NCI-H526 (cell line): ENCODE data around the gene CUL4A.
A peak's percentile ranks its signal among the peaks of the same experiment; 100 is the strongest.

Source experiments
- DNase-seq, 2 experiments: peaks; one replicate each; lab custom pipeline; 2025; lab: John Stamatoyannopoulos, UW

Gene CUL4A

GRCh38 chr13:113179374-113180230 lies 29.8 kb upstream of the CUL4A start:
- no peak for DNase-seq

DNA sequence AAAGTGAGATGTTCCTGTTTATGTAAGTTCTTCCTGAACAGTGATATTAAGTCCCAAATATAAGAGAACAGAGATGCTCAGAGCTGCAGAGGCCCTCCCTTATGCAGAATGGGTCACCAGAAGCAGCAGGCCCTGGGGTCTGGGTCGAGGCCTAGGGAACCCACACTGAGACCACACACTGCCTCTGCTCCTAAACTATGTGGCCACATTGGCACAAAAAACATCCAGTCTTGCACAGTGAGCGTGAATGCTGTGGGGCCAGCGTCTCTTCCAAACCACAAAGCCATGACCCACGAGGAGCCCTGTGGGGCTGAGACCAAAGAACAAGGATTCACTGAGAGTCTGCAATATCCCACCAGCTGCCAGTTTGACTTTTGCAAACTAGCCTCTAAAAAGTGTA lies 27.4 kb upstream of the CUL4A start:
- DNase-seq = no peak

DNA sequence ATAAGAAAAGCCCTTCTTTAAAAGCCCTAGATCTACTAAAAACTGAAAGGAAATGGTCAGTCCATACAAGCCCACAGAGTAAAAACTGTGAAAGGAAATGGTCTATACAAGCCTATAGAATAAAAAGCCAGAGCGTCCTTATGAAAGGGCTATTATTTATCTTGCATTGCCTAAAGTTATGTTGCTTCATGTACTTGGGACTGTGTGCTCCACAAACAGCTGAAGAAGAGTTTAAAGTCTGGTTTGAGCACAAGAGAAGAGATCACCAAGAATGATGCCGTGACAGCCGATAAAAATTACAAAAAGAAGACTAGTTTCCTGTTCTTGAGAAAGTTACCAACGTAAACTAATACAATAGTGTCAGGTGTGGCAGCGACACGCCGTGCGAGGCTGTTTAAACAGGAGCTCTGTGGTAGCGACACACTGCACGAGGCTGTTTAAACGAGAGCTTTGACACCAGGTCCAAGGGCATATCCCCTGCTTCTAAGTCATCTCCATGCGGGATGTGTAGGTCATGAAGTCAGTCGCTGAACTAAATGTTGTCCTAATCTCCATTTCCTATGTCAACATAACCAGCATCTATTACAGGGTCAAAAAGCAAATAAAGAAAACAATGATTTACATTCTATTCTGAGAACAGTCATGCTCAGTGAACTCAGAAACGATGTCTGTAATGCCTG lies 25.8 kb upstream of the CUL4A start:
- DNase-seq = peak in 1 of 2 experiments; percentile 10

DNA sequence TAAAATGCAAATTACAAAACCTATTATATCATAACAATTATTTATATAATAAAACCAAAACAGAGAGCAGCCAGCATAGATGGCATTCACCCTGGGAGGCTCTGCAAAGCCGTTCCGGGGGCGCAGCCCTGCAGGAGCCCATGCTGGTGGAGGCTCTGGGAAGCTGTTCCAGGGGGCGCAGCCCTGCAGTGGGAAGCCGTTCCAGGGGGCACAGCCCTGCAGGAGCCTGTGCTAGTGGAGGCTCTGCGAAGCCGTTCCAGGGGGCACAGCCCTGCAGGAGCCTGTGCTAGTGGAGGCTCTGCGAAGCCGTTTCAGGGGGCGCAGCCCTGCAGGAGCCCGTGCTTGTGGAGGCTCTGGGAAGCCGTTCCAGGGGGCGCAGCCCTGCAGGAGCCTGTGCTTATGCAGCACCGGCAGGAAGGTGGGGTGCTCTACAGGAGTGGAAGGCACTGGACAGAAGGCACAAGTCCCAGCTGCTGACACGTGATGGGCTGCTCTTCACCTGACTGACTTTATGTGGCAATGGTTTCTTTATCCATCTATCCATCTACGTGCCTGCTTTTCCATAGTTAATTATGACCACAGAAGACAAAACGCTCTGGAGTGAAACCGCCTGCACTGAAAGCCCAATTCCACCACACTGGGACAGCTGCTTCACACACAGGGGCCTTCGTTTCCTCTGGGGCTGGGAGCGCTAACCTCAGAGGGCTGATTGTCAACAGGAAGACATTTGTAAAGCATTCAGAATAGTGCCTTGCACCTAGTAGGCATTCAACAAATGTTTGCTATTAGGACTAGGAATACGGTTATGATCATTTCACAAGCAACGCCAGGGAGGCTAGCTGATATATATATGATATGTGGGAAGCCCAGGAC lies 24.6 kb upstream of the CUL4A start:
- DNase-seq = no peak

DNA sequence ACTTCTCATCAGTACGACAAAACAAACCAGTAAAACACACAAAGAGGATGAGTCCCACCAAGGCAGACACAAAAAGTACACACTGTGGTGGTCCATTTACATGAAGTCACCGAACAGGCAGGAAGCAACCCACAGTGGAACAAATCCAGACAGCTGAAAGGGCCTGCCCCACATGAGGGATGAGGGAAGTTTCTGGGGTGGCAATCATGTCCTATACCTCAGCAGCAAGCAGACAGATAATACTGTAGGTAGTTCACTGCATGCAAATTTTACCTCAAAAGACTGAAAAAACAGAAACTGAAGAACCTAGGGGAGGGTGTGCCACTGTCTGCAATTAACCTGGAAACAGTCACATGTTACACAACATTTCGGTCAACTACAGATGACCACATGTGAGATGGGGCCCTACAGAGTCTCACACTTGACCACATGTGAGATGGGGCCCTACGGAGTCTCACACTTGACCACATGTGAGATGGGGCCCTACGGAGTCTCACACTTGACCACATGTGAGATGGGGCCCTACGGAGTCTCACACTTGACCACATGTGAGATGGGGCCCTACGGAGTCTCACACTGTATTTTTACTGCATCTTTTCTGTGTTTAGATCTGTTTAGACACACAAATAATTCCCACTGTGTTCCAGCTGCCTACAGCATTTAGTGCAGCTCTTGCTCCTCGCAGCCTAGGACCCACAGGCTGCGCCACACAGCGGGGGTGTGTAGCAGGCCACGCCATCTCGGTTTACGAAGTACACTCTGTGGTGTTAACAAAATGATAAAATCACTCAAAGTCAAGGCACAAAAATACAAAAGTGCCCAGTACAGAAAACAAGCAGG lies 23.1 kb upstream of the CUL4A start:
- no peak for DNase-seq

GRCh38 chr13:113187263-113187669 lies 22.1 kb upstream of the CUL4A start:
- no peak for DNase-seq

- DNase-seq = no peak
Measured at GRCh38 chr13:113187883-113188665, 21.3 kb upstream of the CUL4A start.

DNA sequence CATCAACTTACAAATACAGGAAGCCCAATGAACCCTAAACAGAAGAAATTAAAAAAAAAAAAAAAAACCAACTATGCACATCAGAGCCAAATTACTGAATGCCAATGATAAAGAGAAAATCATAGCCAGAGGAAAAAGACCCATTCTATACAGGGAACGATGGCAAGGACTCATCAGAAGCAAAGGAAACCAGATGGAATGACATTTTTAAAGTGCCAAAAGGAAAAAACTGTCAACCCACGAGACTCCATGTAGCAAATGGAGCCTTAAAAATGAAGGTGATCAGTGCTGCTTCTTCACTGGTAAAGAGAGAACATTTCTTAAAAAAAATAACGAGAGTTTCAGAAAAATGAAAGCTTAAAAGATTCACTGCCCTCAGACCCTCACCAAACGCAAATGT lies 19.2 kb upstream of the CUL4A start:
- no peak for DNase-seq

DNA sequence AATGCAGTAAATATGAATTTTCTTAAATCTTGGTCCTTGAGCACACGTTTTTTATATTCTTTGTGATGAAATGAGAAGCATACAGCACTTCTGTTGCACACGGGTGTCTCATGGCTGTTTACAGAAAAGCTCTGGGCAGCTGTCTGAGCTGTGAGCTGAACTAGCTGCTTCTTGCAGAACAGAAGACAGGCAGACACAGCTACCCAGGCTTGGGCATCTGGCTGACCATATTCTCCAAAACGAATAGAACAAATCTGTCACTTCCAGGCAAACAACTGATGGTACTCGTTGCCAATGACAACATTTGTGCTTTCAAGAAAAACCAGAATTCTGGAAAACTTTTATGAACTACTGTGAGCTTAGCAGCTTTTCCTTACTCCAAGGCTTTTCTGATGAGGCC lies 17.1 kb upstream of the CUL4A start:
- no peak for DNase-seq

GRCh38 chr13:113192902-113193301 lies 16.5 kb upstream of the CUL4A start:
- no peak for DNase-seq

DNA sequence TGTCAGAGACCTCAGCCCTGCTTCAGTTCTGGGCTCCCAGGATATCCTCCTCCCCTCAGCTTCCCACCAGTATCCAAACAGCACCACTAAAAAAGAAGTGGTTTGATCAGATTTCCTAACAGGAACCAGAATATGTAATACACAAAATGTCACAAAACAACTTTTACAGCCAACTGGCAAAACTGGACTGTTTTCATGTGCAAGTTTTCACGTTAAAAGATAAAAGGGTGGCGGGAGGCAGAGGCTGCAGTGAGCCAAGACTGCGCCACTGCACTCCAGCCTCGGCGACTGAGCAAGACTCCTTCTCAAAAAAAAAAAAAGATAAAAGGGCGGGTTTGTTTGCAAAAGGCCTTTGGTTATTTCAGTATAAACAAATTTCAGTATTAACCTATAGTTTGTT lies 14.1 kb upstream of the CUL4A start:
- DNase-seq = no peak

GRCh38 chr13:113196970-113197737 lies 12.3 kb upstream of the CUL4A start:
- no peak for DNase-seq

DNA sequence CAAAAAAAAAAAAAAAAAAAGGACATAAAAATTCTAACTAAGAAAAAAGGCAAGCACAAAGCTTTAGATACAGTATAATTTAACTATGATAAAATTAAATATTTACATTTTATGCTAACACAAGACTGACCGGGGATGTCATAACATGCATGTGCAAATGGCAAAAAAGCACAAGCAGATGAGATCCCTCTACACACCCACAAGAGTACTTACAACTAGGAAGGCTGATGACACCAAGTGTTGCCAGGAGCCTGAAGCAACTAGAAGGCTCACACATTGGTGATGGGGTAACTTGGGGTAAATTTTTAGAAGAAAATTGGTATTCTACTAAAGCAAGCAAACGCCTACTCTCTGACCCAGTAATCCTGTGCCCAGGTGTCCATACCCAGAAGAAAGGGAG lies 7.6 kb upstream of the CUL4A start:
- DNase-seq = no peak

DNA sequence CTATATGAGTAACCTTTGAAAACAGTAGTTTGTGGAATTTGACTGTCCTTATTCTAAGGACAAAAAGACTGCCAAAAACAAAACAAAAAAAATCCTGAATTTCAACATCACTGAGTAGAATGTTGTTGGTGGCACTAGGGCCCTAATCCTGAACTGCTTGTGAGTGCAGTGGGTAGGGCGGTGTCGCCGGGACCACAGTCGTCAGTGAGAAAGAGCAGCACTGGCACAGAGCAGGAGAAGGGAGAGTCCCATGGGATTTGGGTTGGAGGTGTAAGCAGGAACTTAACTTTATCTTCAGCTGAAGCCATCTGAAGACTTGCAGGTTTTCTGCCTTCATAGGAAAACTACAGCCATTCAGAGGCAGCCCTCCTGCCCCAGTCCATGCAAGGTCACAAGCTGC lies 6.5 kb upstream of the CUL4A start:
- no peak for DNase-seq

DNA sequence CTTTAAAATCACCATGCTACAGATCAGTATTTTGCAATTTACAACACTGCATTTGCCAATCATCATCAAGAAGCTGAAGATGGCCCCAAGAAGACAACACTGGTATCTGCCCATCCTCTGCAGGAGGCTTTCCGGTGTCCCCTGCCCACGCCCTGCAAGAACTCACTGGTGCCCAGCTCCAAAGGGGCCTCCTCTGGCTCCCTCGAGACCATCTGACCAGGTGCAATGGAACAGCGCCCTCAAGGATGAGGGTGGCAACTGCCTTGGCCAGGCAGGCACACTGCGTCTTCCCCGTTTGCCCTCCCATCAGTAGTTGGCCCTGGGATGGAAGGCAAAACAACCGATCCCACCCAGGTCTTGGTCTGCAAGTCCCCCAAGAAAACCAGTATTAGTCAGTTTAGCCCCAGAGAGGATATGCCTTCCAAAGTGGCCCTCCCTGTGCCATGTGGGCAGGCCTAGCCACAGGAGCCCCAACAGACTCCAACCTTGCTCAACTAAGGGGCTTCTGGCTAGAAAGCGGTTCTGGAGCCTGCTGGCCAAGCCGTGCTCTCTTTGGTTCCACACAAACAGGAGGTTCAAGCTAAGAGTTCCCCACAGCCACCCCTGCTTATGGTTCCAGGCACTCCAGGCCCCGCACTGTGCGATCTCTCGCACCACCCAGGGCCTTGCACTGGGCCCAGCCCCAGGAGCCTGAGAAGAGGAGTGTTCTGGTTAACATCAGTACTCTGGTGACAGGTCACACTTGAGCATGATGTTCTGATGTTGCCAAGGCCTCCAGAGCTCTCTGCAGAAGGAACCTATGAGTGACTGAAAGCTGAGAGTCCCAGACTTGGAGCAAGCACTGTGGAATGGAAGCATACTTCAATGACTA lies 5.7 kb upstream of the CUL4A start:
- DNase-seq = no peak

- DNase-seq = no peak
Measured at GRCh38 chr13:113204378-113204734, 5.1 kb upstream of the CUL4A start.

DNA sequence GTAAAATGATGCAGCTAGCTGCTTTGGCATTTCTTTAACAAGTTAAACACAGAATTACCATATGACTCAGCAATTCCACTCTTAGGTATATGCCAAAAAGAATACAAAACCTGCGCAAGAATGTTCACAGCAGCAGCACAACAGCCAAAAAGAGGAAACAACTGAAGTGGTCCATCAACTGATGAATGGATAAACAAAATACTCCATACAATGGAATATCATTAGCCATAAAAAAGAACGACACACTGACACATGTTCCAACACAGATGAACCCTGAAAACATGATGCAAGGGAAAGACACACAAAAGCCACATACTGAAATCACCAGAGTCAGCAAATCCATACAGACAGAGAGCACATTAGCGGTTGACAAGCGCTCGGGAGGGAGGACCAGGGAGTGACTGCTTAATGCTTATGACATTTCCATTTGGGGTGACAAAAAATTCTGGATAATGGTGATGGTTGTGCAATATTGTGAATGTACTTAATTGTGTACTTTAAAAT lies 3.9 kb upstream of the CUL4A start:
- DNase-seq = no peak

DNA sequence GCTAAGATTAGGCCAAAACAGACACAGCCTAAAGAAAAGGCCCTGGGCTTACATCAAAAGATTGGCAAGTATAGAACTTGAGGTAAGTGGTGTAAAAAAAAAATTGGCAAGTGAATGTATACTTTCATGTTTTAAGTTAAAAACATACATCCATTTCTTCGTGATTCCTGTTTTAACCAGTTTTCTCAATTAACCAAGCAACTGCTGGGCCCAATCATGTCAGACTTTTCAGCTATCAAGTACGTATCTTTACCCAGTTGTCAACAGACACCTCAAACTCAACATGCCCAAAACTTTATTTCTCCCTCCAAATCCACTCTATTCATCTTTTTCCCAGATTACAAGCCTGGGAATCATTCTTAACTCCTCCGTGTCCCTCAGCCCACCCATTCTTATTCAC lies 2.0 kb upstream of the CUL4A start:
- DNase-seq = no peak

- peak in 1 of 2 experiments; percentile 62 for DNase-seq
Measured at GRCh38 chr13:113207890-113208420, 1.5 kb upstream of the CUL4A start.
